Effector memory CD8-positive, alpha-beta T cell (primary cell): Measurements from ENCODE around the gene EZH1.

ENCODE experiments used
- ATAC-seq: fragments of 150-1000 bp; cut with Tn5 transposase; replicated peaks from 2 replicates; pipeline ENCODE4 v1.10.0; 2021; ENCODE audit warnings: mild to moderate bottlenecking, moderate library complexity
- DNase-seq, 3 experiments: peaks; one replicate each; pipeline ENCODE4 v3.0.0; 2021
- H3K27ac Mint-ChIP-seq, 2 donors: one replicate each; pipeline ENCODE4 v1.8.0; 2022; ENCODE audit warnings: mild to moderate bottlenecking in 2 of 2, mixed read lengths in 2 of 2, moderate library complexity in 2 of 2
- H3K27me3 Mint-ChIP-seq, 2 donors: one replicate each; pipeline ENCODE4 v1.8.0; 2022; ENCODE audit warnings: mixed read lengths in 2 of 2
- H3K36me3 Mint-ChIP-seq: one replicate; pipeline ENCODE4 v1.8.0; 2022; ENCODE audit warnings: mild to moderate bottlenecking, moderate library complexity, mixed read lengths; ENCODE audit not compliant: insufficient read depth
- H3K4me1 Mint-ChIP-seq, 2 donors: one replicate each; pipeline ENCODE4 v1.8.0; 2022; ENCODE audit warnings: low read depth in 2 of 2, mixed read lengths in 2 of 2
- H3K4me3 Mint-ChIP-seq, 2 donors: one replicate each; pipeline ENCODE4 v1.8.0; 2022; ENCODE audit warnings: mild to moderate bottlenecking in 2 of 2, mixed read lengths in 2 of 2, moderate library complexity in 2 of 2
- H3K9me3 Mint-ChIP-seq, 2 donors: one replicate each; pipeline ENCODE4 v1.8.0; 2022; ENCODE audit warnings: mixed read lengths in 2 of 2

Gene EZH1

DNA sequence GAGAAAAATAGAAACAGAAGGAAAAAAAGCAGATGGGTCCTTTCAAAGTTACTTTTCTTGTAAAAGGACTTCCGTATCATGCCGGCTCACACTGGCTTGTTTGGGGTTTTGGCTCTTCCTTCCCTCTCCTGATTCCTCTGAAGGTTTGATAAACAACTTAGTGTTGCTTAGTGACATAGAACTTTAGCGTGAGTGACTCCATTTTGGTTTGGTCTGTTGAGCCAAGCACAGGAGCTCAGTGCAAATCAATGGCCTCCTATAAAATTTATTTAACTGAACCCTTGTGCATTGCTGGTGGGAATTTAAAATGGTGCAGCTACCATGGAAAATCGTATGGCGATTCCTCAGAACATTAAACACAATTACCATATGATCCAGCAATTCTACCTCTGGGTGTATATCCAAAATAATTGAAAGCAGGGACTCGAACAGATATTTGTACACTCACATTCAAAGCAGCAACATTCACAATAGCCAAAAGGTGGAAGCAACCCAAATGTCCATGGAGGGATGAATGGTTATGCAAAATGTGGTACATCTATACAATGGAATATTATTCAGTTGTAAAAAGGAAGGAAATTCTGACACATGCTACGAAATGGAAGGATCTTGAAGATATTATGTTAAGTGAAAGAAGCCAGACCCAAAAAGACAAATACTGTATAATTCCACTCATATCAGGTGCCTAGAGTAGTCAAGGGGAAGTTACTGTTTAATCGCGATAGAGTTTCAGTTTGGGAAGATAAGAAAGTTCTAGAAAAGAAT is 86.8 kb downstream of the EZH1 start:
- no peaks in the 10 kb centered on the region for H3K9me3 Mint-ChIP-seq
- H3K4me3 Mint-ChIP-seq: peak overlapping the region; percentile 90 to 91
- DNase-seq (no peak), ATAC-seq (no peak)
- peaks cover 9 to 21% of the 10 kb centered on the region in 2 donors for H3K4me1 Mint-ChIP-seq
- peaks cover 3% of the 10 kb centered on the region for H3K36me3 Mint-ChIP-seq
- H3K27ac Mint-ChIP-seq: peak overlapping the region in 1 of 2 donors; percentile 84
- H3K27me3 Mint-ChIP-seq: peaks cover 7 to 22% of the 10 kb centered on the region in 2 donors

DNA sequence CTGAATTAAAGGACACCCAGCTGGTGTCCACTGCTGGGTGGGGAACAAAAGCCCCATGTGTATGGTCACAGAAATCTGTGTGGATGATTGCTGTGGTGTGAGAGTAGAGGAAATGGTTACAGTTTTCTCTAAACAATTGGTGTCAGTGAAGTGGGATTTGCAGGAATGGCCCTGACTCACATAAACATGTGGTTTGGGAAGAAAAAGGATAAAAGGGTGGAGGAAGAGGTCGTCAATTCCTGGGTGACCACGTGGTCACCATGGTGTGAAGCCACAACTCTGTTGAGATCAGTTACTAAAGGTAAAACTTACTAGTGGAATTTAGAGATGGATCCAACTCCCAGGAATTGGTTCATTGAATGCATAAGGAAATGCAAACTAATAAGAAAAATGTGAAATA is 89.3 kb downstream of the EZH1 start:
- peaks cover 3% of the 10 kb centered on the region for H3K36me3 Mint-ChIP-seq
- ATAC-seq (no peak), DNase-seq (no peak)
- peaks cover 7 to 30% of the 10 kb centered on the region in 2 donors for H3K27me3 Mint-ChIP-seq
- peaks cover 9 to 21% of the 10 kb centered on the region in 2 donors for H3K4me1 Mint-ChIP-seq
- H3K27ac Mint-ChIP-seq: no peak overlapping the region
- H3K4me3 Mint-ChIP-seq: no peak overlapping the region
- no peaks in the 10 kb centered on the region for H3K9me3 Mint-ChIP-seq

DNA sequence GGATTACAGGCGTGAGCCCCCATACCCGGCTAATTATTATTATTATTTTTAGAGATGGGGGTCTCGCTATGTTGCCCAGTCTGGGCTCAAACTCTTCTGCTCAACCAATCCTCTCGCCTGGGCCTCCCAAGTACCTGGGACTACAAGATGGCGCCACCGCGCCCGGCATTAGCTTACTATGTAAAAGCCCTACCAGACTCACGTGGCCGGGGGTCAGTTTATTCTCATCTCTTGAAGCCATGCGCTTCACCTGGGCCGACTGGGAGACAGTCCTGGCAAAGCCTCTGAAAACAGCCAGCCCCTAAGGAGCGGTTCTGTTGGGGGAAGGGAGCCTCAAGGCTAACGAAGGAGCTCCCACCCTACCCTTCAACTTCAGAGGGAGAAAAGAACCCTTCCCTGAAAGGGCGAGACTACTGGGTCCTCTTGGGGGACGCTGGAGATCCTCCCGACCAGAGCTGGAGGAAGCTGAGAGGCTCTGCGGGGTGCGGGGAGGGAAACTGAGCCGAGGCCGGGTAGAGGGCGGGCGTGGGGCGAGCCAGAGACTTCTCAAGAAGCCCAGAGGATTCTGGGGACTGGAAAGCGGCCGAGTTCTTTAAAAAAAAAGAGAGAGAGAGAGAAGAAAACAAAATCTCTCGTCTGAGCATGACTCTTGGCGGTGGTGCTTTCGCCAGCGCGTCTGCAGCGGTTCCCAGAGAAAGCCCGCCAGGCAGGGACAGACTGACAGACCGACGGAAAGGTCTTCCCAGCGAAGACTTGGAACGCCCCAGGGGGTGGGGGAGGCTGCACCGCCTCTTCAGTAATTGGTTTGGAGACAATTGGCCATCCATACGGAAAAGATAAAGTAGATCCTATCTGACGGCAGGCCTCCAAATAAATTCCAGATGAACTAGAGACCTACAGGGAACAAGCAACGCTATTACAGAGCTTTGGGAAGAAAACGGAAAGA is 91.4 kb downstream of the EZH1 start:
- ATAC-seq: no peak
- peaks cover 7 to 31% of the 10 kb centered on the region in 2 donors for H3K27me3 Mint-ChIP-seq
- peaks cover 4 to 11% of the 10 kb centered on the region in 2 donors for H3K4me1 Mint-ChIP-seq
- no peaks in the 10 kb centered on the region for H3K36me3 Mint-ChIP-seq
- H3K4me3 Mint-ChIP-seq: no peak overlapping the region
- DNase-seq: no peak
- no peaks in the 10 kb centered on the region for H3K9me3 Mint-ChIP-seq
- no peak overlapping the region for H3K27ac Mint-ChIP-seq

DNA sequence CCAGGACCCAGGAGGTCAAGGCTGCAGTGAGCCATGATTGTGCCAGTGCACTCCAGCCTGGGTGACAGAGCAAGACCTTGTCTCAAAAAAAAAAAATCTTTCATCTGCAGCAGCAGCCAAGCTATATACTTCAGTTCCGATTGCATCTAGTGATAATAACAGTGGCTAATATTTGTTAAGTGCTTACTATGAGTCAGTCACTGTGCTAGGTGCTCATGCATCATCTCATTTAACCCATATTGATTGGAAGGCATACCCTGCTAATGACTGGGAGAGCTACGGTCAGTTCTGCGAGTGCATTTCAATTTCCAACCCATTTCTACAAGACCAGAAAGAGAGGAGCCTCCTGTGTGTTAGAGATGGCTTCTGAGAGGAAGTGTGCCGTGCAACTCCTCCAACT is 93.4 kb downstream of the EZH1 start:
- H3K27me3 Mint-ChIP-seq: peaks cover 7 to 39% of the 10 kb centered on the region in 2 donors

More for the DNA sequence above, 93.4 kb downstream of the EZH1 start:
- no peak for ATAC-seq
- DNase-seq: no peak
- no peaks in the 10 kb centered on the region for H3K36me3 Mint-ChIP-seq
- H3K4me3 Mint-ChIP-seq: no peak overlapping the region
- H3K4me1 Mint-ChIP-seq: peaks cover 0 to 16% of the 10 kb centered on the region in 2 donors
- H3K9me3 Mint-ChIP-seq: no peaks in the 10 kb centered on the region
- H3K27ac Mint-ChIP-seq: no peak overlapping the region
